DMS79 treated with DMSO at 0.1 percent for 48 hours (cell line): ENCODE results near the gene COPS3.

ENCODE experiments used
- DNase-seq: peaks from one replicate; lab custom pipeline; 2025; lab: John Stamatoyannopoulos, UW

The COPS3 gene

DNA sequence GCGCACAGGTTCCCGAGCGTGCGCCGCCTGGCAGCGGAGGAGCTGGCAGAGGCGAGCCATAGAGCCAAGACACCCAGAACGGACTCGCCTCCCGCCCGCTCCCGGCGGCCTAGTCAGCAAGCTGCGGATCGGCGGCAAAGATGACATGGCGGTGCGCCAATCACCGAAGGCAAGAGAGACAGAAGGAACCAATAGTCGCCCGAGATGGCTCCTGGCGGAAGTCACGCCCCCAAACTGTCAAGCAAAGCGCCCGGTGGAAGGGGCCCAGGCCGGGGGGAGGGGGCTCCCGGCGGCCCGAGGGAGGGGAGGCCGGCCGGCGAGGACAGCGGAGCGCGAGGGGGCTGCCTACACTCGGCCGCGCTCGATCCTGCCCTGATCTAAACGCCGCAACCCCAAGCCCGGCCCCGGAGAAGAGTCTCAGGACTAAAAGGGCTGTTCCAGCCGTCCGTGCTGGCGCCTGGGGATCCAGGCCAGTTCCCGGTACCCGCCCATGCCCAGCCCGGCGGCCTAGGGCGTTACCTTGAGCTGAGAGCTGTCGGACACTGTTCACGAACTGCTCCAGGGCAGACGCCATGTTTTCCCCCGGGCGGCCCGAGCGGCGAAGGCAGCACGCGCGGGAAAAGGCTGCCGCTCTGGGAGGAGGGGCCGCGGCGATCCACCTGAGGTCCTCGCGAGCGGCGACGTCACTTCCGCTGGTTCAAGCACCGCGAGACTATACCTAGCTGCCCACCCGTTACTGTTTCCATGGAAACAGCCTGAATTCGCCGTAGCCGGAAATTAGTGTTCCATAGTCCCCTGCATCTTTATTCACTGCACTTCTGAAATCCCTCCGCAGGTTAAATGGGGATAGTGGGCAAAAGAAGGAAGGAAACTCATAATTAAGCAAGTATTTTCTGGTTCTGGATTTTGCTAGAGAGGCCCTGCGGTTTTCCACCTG, at the start of gene COPS3:
Gene COPS3, minus strand, starts transcription at position 634 of the 937 bp plus-strand sequence. Its CDS starts 60 bp downstream, at position 574.
- peak; percentile 81 for DNase-seq

DNA sequence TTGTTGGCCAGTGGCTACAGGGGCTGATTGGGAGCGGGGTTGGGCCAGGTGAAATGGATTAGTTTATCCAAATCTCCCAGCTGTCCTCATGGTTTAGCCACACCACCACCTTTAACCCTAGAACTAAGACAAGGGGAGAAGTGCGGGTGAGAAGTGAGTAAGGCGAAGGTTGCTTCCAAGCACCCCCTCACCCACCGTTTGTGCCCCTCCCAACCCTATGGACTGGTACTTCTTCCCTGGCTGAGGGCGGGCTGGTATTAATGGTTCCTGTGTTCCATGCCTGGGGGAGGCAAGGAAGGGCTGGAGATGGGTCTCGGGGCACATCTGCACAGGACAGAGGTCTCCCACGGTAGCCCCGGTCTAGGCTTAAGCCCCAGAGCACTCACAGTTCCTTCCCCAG, 47.2 kb upstream of the COPS3 start:
- DNase-seq, result no peak

DNA sequence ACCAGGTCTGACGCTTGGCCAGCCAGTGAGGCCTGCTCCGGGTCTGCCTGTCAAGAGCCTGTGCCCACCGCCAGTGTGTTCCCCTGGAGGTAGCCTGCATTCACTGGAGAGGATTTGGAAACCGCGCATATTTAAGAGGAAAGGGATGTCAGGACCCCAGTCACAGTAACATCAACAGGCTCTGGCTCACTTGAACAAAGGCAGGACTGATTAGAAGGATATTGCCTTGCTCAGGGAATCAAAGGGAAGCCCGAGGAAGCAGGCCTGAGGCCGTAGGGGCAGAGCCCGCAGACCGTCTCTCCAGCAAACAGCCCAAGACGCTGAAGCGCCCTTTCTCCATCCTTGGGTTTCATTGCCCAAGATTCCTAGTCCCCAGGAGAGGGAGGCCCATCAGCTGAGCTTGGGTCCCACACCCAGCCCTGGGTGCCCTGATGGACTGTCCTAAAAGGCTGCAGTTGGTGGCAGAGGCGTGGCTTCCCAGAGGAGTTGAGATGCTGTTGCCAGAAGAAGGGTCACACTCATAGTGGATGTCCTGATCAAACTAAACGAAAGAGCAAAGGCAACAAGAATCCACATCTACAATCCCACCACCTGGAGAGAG, 45.3 kb upstream of the COPS3 start:
- DNase-seq, result no peak

DNA sequence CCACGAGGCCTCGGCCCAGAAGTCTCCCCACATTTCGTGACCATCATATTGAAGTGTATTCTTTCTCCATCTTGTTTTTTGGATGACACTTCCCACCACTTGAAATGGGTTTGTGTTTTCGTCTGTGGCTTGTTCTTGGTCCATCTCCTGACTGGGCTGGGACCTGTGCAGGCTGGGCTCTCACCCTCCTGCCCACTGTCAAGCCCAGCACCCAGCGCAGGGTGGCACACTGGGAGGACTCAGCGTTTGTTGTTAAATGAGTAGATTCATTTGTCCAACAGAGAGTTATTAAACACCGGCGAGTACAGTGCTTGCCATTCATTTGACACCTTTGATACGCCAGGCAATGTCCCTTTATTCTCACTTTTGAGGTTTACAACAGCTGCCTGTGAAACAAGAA, 44.8 kb upstream of the COPS3 start:
- DNase-seq, result no peak

DNA sequence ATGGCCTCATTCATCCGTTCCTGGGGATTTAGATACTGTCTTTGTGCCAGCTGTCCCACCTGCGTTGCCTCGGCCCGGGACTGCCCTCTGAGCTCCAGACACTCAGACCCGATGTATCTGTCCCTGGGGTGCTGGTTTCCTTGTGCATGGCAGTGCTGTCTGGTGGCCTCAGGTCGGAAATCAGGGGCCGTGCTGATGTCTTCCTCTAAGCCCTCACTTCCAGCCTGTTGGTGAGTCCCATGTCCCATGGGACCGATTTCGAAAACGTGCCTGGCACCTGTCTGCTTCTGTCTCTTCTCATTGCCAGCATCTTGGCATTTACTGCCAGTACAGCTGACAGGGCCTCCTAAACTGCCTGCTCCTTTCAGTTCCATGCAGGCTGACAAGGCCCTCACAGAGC, 44.2 kb upstream of the COPS3 start:
- DNase-seq, result no peak

DNA sequence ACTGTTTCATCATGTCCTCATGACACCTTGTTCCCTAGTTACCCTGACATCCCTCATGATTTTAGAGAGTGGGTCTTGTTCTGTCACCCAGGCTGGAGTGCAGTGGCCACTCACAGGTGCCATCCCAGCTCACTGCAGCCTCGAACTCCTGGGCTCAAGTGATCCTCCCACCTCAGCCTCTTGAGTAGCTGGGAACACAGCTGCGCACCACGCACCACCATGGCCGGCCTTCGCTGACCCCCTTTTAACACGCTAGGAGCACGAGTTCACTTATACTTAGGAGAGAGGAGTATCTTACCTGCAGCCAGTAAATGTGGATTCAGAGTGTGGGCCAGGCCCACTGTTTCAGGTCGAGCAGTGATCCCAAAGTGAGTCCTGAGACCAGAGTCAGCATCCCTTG, 43.6 kb upstream of the COPS3 start:
- no peak for DNase-seq

DNA sequence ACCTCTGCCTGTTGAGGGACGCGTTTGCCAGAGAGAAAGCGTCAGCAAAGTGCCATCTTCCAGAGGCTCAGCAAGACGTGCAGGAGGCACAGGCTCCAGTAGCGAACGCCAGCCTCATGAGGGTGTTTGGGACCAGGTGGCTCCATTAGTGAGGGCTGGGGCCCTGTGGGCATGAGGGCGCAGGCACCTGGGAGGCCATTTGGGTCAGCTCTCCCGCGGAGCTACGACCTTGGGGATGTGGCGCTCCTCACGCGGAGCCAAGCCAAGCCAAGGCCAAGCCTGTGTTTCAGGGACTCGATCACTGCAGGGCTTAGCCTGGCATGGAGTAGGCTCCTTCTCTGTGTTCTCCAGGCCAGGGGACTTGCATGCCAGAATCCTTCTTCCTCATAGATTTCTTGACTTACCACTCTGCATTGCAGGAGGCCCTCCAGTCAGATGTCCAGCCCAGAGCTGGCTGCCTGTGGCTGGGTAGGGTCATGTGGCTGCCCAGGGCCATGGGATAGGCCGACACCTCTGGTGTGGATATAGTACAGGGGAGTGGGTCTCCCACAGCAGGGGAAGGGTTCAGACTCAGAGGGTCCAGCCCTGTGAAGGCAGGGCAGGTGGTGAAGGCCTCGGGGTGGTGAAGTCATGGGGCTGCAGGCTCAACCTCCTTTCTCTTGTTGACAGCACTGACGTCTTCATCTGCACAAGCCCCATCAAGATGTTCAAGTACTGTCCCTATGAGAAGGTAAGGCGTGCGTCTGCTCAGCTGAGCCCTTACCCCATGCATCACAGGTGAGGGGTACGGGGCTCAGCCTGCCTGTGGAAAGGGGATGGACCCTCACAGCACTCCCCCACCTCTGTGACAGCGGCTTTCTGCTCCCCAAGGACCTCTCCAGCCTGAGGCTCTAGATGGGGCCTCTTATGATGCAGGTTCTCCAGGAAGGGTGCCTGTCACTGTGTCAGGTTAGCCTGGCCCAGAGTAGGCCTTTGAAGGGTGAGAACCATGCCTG, 41.8 kb upstream of the COPS3 start:
- no peak for DNase-seq

DNA sequence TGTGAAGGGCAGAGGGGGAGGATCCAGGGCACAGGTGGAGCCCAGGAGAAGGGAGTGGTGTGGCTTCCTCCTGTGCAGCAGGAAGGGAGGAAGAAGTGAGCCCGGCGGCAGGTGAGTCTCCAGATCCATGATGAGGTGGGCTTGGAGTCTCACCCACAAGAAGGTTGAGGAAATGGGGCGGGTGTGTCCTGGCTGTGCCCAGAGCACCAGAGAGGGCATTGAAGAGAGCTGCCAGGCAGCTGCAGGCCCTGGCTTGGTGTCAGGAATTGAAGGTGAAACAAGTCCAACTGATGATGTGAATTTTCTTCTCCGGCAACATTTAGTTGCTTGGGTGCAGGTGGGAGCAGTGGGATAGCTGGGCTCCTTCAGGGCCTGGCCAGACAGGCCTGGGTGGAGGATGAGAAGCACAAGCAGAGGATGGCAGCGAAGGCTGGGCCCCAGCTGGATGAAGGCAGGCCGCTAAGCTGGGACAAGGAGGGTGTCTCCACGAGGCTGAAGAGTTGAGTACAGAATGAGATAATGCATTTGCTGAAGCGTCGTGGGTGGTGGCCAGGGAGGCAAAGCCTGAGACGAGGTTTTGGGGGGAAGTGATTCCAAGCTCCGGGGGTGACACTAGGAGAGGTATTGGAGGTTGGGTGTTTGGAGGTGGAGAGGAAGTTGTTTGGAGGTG, 40.4 kb upstream of the COPS3 start:
- DNase-seq, result no peak

DNA sequence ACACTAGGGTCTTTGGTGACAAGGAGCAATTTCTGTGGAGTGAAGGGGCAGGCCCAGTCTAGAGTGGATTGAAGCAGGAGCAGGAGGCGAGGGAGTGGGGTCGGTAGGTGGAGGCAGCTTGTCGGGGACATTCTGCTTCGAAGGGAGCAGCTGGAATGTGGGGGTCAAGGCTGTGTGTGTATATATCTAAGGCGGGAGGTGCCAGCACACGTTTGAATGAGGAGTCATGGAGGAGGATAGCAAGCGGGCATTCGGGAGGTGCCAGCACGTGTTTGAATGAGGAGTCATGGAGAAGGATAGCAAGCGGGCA, 39.8 kb upstream of the COPS3 start:
- no peak for DNase-seq

DNA sequence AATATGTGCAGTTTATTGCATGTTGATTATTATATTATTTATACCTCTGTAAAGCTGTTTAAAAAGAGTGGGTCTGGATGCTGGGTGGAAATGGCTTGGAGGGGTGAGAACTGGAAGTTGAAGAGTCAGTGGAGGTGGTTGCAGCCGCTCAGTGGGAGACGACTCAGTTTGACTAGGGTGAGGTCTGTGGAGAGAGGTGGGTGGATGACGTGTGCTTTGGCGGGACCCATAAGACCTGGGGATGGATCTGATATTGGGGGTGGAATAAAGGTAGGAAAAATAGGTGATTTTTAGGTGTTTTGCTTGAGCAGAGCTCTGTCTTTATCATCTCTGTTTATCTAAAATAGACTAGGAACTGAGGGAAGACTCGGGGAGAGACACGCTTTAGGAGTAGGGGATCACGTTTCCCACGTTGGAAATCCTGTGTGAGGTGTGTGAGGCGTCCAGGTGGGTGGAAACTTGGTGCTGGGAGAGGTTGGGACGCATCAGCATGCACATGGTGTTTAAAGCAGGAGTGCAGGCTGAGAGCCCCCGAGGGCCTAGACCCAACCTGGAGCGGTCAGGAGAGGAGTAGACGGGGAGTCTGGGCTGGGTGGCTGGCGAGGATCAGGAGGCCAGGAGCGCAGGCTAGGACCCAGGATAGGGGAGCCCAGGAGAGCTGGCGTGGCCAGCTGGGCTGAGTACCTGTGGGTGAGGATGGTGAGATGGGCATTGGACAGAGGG, 39.3 kb upstream of the COPS3 start:
- DNase-seq, result no peak

DNA sequence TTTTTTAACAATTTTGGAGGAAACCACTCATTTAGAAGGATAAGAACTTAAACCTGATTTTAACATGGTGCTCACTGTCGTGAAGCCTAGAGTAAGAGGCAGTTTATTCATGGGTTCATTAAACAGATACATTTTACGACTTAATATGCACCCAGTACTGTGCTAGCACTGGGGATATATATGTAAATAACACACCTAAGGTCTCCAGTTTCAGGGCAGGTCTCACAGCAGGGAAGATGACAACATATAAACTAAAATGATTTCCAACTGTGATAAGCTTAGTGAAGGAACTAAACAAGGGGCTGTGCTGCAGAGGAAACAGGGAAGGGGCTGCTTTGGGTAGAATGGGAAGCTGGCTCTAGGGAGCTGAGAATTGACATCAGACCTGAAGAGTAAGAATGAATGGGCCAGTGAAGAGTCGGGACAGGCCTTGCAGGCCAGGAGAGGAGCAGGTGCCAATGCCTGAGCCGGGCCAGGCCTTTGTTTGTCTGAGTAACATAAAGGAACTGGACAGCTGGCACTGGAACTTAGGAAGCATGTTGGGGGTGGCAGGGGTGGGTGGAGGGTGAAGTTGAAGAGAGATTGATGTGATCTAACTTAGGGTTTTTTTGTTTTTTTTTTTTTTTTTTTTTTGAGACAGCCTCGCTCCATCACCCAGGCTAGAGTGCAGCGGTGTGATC, 34.2 kb upstream of the COPS3 start:
- DNase-seq, result no peak

DNA sequence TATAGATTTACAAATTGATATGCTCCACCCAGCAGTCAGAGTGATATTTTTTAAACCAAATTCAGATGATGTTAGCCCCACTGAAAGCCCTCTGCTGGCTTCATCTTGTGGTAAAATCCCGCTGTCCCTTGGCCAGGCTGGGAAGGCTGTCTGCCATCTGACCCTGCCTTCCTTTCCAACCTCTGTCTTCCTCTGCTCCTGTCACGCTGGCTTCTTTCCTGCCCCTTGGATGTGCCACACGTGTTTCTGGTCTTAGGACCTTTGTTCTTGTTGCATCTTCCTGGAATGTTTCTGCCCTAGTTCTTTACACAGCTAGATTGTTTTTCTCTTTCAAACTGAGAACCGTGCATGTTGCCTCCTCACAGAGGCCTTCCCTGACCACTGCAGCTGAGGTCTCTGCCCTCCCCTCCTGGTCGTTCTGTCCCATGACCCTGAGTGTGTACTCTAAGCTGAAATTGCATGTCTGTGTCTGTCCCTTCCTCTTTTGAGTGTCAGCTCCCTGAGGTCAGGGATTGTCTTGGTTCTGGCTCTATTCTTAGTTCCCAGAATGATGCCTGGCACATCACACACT, 33.5 kb upstream of the COPS3 start:
- DNase-seq, result no peak

DNA sequence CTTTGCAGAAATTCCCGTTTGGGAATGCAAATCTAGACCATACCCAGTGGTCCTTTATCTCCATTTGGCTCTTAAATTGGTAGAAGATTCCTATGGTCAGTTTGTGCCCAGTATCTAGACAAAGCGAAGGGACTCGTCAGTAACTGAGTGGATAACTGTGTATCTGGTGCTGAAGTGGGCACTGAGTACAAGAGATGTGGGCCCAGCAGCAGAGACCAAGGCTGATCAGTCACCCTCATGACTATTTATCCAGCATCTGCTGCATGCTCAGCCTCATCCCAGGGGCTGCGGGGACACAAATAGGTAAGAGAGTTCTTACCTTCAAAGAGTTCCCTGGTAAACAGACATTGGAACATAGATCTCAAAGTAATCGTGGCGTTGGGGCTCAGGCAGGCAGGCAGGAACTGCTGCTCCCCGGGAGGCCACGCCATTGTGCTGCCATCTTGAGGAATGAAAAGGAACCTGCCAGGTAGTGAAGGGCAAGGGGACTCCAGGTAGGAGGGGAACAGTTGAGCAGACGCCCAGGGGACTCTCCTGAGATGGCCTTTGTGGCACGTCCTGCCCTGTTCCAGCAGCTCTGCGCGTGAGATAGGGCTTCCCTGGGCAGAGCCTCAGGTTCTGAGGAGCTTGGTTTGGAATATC, 32.4 kb upstream of the COPS3 start:
- no peak for DNase-seq

DNA sequence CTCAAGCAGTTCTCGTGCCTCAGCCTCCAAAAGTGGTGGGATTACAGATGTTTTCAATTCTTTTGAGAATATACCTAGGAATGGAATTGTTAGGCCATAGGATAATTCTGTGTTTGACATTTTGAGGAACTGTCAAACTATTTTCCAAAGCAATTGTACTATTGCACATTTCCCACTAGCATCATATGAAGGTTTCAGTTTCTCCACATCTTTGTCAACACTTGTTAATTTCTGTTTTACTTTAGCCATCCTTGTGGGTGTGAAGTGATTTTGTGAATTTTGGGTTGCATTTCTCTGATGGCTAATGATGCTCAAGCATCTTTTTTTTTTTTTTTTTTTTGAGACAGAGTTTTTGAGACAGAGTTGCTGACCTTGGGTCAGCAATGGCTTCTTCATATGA, 28.3 kb upstream of the COPS3 start:
- DNase-seq, result no peak

DNA sequence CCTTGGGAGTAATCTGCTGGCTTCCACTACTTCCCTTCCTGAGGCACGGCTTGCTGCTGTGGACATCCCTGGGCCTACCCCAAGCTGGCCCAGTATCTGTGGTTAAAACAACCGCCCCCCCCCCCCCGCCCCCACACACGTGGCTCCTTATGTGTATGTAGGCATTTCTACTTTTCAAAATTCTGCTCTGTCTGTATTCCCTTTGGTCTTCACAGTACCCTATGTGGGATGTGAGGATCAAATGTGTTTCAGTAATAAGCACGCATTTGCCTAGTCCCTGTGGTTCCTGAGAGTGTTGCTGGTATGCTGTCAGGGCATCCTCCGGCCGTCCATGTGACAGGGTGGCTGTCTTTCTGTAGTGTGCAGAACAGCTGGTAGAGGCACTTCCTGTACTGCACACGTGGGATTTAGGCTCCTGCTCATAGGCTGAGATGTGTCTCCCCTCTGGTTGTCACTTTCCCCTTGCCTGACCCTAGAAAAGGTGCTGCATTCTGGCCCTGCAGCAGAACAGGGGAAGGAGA, 24.3 kb upstream of the COPS3 start:
- DNase-seq, result peak; percentile 4

DNA sequence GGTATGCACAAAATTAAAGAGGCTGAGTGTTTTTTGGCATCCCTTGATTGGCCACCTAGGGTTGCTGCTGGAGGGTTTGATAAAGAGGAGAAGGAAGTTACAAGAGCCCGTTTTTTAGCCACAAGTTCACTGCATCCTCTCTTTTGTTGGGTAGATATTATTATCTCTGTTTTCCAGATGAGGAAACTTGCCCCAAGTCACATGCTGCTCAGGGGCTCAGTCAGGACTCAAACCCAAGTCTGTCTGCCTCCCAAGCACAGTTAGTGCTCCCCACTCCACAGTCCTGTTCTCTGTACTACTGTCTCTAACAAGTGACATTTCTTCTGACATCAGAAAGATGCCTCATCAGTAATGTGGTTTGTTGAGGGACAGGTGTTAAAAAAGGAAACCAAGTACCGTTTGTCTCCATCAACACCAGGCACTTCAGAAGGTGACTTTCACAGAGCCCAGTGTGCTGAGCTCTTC, 23.5 kb upstream of the COPS3 start:
- no peak for DNase-seq

DNA sequence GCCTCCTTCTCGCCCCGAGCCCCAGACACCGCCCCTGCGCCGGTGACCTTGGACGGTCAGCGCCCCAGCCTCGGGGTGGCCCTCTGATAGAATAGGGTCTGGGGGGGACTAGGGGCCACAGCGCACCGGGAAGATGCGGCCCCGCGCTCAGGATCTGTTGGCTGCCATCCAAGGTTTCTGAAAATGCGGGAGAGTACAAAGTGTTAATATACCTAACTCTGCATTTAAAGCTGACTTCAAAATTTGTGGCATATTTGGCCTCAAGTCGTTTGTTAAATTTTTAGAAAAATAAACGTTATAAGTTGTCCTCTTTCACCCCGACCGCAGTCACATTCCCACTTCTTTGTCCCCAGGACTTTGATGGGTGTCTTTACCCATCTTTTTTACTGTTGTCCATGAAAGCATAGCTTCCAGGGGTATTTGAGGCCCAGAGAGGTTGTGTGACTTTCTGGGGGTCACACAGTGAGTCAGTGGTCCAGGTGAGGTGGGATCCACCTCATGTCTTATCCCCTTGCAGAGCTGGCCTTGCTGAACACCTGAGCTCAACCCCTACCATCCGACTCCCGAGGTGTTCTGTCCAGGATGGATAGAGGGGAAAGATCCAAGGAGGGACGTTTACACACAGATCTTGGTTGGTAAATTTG, 22.9 kb upstream of the COPS3 start:
- no peak for DNase-seq

DNA sequence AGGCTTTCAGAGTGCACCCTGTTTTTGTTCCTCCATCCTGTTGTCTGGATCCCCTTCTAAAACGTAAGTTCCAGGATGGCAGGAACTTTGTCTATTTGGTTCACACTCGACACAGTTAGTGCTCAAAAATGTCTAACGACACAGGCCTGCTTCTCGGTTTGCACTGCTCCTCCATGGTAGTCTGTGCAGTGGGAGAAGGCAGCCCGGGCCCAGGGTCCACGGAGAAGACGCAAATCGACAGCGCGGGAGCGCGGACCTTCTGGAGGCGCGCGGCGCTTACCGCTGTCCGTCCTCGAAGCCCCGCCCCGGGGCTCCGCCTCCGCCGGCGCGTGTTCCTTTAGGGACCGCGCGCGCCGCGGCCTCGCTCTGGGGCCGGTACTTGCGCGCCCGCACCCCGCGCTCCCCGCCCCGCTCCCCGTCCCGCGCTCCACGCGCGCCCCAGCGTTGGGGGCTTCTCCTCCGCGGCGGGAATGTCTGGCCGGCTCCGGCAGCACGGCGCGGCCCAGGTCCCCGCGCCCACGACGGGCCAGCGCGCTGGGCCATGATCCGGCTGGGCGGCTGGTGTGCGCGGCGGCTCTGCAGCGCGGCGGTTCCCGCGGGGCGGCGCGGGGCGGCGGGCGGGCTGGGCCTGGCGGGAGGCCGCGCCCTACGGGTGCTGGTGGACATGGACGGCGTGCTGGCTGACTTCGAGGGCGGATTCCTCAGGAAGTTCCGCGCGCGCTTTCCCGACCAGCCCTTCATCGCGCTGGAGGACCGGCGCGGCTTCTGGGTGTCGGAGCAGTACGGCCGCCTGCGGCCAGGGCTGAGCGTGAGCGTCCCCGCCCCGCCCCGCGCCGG, 22.2 kb upstream of the COPS3 start, which contains the start of gene NT5M:
Gene NT5M, plus strand, starts transcription at position 364 of the 837 bp plus-strand sequence. Its CDS starts 178 bp downstream, at position 542.
- peak; percentile 36 for DNase-seq
